Testis (tissue), 3 donors: ENCODE data around the gene FIGN. TPM values are rescaled to one million over a fixed set of nuclear protein-coding genes. Genes with fewer than 3 reads are reported as not detected.

Experiments used
- DNase-seq: peaks from one replicate; pipeline ENCODE4 v3.0.0-alpha.2; 2019
- H3K27ac ChIP-seq, 2 donors: fragments of 200-600 bp; sonication (generic); one replicate each; pipeline ENCODE4 v1.5.1; 2019
- H3K27me3 ChIP-seq: fragments of 200-600 bp; sonication (generic); one replicate; pipeline ENCODE4 v1.5.1; 2019
- H3K36me3 ChIP-seq: fragments of 200-600 bp; sonication (generic); one replicate; pipeline ENCODE4 v1.5.1; 2017; ENCODE audit warnings: low read depth; ENCODE audit errors: missing control alignments
- H3K4me1 ChIP-seq: fragments of 200-600 bp; sonication (generic); one replicate; pipeline ENCODE4 v1.5.1; 2019
- H3K4me3 ChIP-seq, 2 donors: fragments of 200-600 bp; sonication (generic); one replicate each; pipeline ENCODE4 v1.5.1; 2017 to 2019
- H3K9me3 ChIP-seq: fragments of 200-600 bp; sonication (generic); one replicate; pipeline ENCODE4 v1.5.1; 2017
- POLR2A ChIP-seq: fragments of 450-650 bp; IDR thresholded peaks from one replicate; pipeline ENCODE4 v1.6.1; 2017; ENCODE audit warnings: antibody characterized with exemption, mild to moderate bottlenecking, moderate library complexity
- WGBS, 2 donors: methylation state at CpG; one replicate each; pipeline ENCODE4 v1.1.5; 2018; 5-methylcytosine and 5-hydroxymethylcytosine counted together
- intact Hi-C: fragments of 100-400 bp; cut with DNase I; formaldehyde crosslinking; loops from one replicate; pipeline ENCODE4 v1.15.1; 2023; ENCODE audit warnings: low total_unique reads
- polyA plus RNA-seq: library from polyadenylated mRNA; stranded (reverse); fragments of 350-450 nt; fragmentation: Illumina TruSeq; extraction: RNeasy Lipid Tissue Mini Kit (QIAGEN cat#74804); gene quantifications from one replicate; pipeline ENCODE4 v1.2.3, GENCODE V29; 2014; ENCODE audit warnings: low read depth, low replicate concordance; ENCODE audit not compliant: insufficient read depth
- total RNA-seq, 2 donors: library from RNA; depleted of rRNA; stranded (reverse); fragments of >200 nt; gene quantifications; one replicate each; pipeline ENCODE4 v1.2.3, GENCODE V29; 2016
- TF ChIP-seq, protein P1 (sequence below), 3 experiments: fragments of 450-650 bp in 2 of 3; fragments of 200-600 bp in 1 of 3; sonication (generic) in 1 of 3; IDR thresholded peaks; one replicate each; pipeline ENCODE4 v1.5.1; 2016 to 2019; ENCODE audit warnings: antibody characterized with exemption in 3 of 3, mild to moderate bottlenecking in 2 of 3, moderate library complexity in 1 of 3

The FIGN gene
- total and polyA plus RNA-seq, 3 donors from 2014 or later, result 3.5 to 3.9 (median 3.6) TPM

DNA sequence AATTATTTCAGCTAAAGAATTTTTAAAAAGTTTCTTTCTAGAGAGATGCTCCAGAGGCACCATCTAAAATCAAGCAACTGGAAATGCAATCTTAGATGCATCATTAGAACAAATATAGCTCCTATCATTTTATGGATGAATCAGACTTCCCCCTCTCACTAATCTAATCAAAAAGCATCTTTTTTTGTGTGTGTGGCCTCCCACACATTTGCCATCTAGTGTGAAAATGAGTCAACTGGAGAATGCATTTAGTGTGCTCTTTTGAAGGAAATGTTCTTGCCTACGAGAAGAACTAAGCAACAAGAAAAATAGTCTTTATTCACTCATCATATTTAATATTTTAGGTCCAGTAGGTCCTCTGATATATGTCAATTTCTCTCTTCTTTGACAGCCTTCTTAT lies 39.5 kb upstream of the FIGN start:
- no peak for DNase-seq
- no peaks in the 10 kb centered on the region for H3K9me3 ChIP-seq
- no peaks in the 10 kb centered on the region for H3K4me1 ChIP-seq
- WGBS, 2 donors, result 61 to 77% methylated on average over 1 of the region's 1 CpG
- H3K27ac ChIP-seq, result no peak overlapping the region
- H3K36me3 ChIP-seq, result no peaks in the 10 kb centered on the region
- intact Hi-C loops, result no loop called here
- H3K27me3 ChIP-seq, result no peaks in the 10 kb centered on the region
- no peak overlapping the region for H3K4me3 ChIP-seq
- no peak for TF ChIP-seq POLR2A
- TF ChIP-seq, protein P1, sequence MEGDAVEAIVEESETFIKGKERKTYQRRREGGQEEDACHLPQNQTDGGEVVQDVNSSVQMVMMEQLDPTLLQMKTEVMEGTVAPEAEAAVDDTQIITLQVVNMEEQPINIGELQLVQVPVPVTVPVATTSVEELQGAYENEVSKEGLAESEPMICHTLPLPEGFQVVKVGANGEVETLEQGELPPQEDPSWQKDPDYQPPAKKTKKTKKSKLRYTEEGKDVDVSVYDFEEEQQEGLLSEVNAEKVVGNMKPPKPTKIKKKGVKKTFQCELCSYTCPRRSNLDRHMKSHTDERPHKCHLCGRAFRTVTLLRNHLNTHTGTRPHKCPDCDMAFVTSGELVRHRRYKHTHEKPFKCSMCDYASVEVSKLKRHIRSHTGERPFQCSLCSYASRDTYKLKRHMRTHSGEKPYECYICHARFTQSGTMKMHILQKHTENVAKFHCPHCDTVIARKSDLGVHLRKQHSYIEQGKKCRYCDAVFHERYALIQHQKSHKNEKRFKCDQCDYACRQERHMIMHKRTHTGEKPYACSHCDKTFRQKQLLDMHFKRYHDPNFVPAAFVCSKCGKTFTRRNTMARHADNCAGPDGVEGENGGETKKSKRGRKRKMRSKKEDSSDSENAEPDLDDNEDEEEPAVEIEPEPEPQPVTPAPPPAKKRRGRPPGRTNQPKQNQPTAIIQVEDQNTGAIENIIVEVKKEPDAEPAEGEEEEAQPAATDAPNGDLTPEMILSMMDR (IDR thresholded peaks at IDR 0.05), result no peak

DNA sequence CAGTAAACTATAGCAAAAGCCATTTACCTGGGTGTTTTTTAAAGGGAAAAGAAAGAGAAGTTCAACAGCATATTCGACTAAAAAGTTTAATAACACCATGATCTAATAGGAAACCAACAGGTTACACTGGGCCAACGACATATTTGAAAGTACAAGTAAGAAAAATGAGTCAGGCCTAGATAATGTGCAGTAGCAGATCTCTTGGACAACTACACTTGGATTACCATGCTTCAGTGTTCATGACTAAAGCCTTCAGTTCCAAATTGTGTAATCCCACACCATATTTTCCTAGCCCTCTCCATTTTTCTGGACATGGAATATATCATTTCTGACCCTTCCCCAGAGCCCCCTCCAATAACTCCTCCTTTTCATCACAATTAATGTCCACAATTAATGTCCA lies 39.1 kb upstream of the FIGN start:
- H3K9me3 ChIP-seq, result no peaks in the 10 kb centered on the region
- H3K27ac ChIP-seq, result no peak overlapping the region
- no peaks in the 10 kb centered on the region for H3K27me3 ChIP-seq
- intact Hi-C loops, result no loop called here
- H3K4me3 ChIP-seq, result no peak overlapping the region
- no peak for DNase-seq
- WGBS, 2 donors, result 87 to 95% methylated on average over 2 of the region's 2 CpGs
- no peaks in the 10 kb centered on the region for H3K4me1 ChIP-seq
- no peaks in the 10 kb centered on the region for H3K36me3 ChIP-seq
- TF ChIP-seq, protein P1 (IDR thresholded peaks at IDR 0.05), result no peak
- TF ChIP-seq POLR2A, result no peak

- Histone ChIP-seq H3K27me3 (no peaks in the 10 kb centered on the region), H3K9me3 (no peaks in the 10 kb centered on the region), H3K4me1 (no peaks in the 10 kb centered on the region), H3K27ac (no peak overlapping the region), H3K4me3 (no peak overlapping the region), H3K36me3 (no peaks in the 10 kb centered on the region)
- 80 to 88% methylated on average over 3 of the region's 3 CpGs for WGBS, 2 donors
- intact Hi-C loops, result no loop called here
- TF ChIP-seq POLR2A, result no peak
- TF ChIP-seq, protein P1 (IDR thresholded peaks at IDR 0.05), result no peak
- DNase-seq, result no peak
These were observed 37.5 kb upstream of the FIGN start for GRCh38 chr2:163773276-163773675.

DNA sequence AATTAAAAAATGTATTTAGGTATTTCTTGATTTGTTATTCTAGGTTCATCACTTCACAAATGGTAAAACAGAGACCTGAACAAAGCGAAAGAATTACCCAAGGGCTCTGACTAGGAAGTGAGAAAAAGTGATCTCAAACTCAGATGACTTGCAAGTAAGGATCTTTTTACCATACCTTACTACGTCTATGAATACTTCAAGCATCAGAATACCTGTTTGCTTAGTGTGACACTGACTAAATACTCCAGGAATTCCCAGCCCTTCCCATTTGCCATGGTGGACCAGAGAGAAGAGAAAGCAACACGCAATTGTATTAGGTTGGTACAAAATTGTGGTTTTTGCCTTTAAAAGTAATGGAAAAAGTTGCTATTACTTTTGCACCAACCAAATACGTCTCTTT lies 35.8 kb upstream of the FIGN start:
- Histone ChIP-seq H3K27ac (no peak overlapping the region), H3K27me3 (no peaks in the 10 kb centered on the region), H3K36me3 (no peaks in the 10 kb centered on the region), H3K4me1 (no peaks in the 10 kb centered on the region), H3K4me3 (no peak overlapping the region), H3K9me3 (no peaks in the 10 kb centered on the region)
- 93% methylated on average over 4 of the region's 4 CpGs for WGBS, 2 donors
- DNase-seq, result no peak
- no peak for TF ChIP-seq POLR2A
- TF ChIP-seq, protein P1 (IDR thresholded peaks at IDR 0.05), result no peak
- intact Hi-C loops, result no loop called here

DNA sequence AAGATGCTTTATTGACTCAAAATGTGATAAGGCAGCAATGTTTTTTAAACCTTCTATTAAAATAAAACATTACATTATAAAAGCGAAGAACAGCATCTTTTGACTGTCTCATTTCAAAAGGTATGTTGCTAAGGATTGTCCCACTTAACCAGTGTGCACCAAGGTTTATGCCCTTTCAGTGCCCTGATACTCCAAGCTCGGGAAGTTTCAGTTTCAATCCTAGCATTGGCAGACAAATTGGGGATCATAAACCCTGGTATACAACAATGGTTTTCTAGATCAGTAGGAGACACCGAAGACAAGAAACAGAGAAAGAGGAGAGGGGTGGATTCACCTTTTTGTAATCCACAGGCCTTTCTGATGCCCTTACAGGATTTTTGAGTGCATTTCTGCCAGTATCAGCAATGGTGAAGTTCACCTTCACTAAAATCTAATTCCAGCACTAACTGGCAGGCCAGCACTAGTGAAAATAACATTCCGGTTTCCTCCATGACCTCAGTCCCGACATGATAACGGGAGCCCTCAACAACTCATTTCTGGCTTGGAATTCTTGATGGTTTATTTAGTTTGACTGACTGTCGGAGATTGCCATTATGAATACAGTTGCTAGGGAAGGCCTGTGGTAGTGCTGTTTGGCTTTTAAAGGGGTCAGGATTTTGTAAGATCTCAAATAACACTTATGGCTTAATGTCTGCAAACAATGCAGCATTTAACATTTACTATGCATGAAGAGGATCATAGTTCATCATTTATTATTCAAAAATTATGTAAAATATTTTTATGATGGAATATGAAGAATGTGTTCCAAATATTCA lies 33.3 kb upstream of the FIGN start:
- Histone ChIP-seq H3K9me3 (no peaks in the 10 kb centered on the region), H3K27me3 (no peaks in the 10 kb centered on the region), H3K36me3 (no peaks in the 10 kb centered on the region), H3K4me1 (no peaks in the 10 kb centered on the region), H3K4me3 (no peak overlapping the region), H3K27ac (no peak overlapping the region)
- intact Hi-C loops, result no loop called here
- WGBS, 2 donors, result 83 to 90% methylated on average over 7 of the region's 7 CpGs
- TF ChIP-seq POLR2A, result no peak
- TF ChIP-seq, protein P1 (IDR thresholded peaks at IDR 0.05), result no peak
- no peak for DNase-seq
